GM12878 (cell line): ENCODE data around the gene CRYGC. TPM values are rescaled to one million over a fixed set of nuclear protein-coding genes. Genes with fewer than 3 reads are reported as not detected.

Experiments
- ATAC-seq: fragments of 200-7000 bp; cut with Tn5 transposase; 3 replicates; pipeline ENCODE4 v1.9.1; 2020; ENCODE audit warnings: mild to moderate bottlenecking, moderate library complexity
- BruUV-seq: library from RNA; stranded (reverse); fragments of 400-500 nt; replicated peaks from 2 replicates; lab custom pipeline; 2021; lab: Mats Ljungman, UMichigan
- CTCF ChIA-PET: fragments of 300-600 bp; sonication (Branson Sonifier 250); formaldehyde crosslinking; extraction: SDS; loops from one replicate; lab custom pipeline; 2021; ENCODE audit warnings: inconsistent platforms; lab: Yijun Ruan, JAX
- POLR2A ChIA-PET: fragments of 350-600 bp; formaldehyde crosslinking; extraction: SDS; loops from one replicate; lab custom pipeline; 2021; ENCODE audit warnings: inconsistent platforms; lab: Charles Lee
- RAD21 ChIA-PET: fragments of 300-600 bp; sonication (Branson Sonifier 250); formaldehyde crosslinking; loops from one replicate; lab custom pipeline; 2023; ENCODE audit warnings: antibody characterized with exemption; ENCODE audit not compliant: unreplicated experiment; lab: Charles Lee
- SMC1A ChIA-PET: fragments of 300-600 bp; sonication (Branson Sonifier 250); formaldehyde crosslinking; loops from one replicate; lab custom pipeline; 2023; ENCODE audit not compliant: unreplicated experiment, uncharacterized antibody; lab: Charles Lee
- DNase-seq: peaks from one replicate; pipeline ENCODE4 v3.0.0-alpha.2; 2011; ENCODE audit warnings: low read depth, low spot score
- FAIRE-seq: peaks from 3 replicates; lab custom pipeline; 2011; peaks lifted over from hg19 to GRCh38; lab: Jason Lieb, UNC
- H2AFZ ChIP-seq: 2 replicates; pipeline ENCODE4 v1.6.0; 2011; ENCODE audit warnings: low read depth, low read length, control low read depth; ENCODE audit not compliant: control insufficient read depth
- H3K27ac ChIP-seq: 2 replicates; pipeline ENCODE4 v1.5.1; 2011; ENCODE audit warnings: control low read depth; ENCODE audit not compliant: control insufficient read depth, insufficient read depth
- H3K27me3 ChIP-seq, 2 experiments: replicated peaks in 1 of 2; 2 replicates each; pipeline versions ENCODE4 v1.6.0 to v1.6.1; 2011; ENCODE audit warnings: low read length in 1 of 2; ENCODE audit not compliant: control insufficient read depth in 2 of 2, insufficient read depth in 2 of 2
- H3K36me3 ChIP-seq, 2 experiments: 2 replicates each; pipeline ENCODE4 v1.5.1; 2011; ENCODE audit warnings: low read length in 1 of 2; ENCODE audit not compliant: control insufficient read depth in 2 of 2, insufficient read depth in 2 of 2
- H3K4me1 ChIP-seq: 2 replicates; pipeline ENCODE4 v1.6.1; 2011; ENCODE audit warnings: mild to moderate bottlenecking, low read length, moderate library complexity, mixed read lengths; ENCODE audit not compliant: control insufficient read depth, insufficient read depth
- H3K4me2 ChIP-seq: 2 replicates; pipeline ENCODE4 v1.6.0; 2011; ENCODE audit warnings: control low read depth; ENCODE audit not compliant: control insufficient read depth, insufficient read depth
- H3K4me3 ChIP-seq: fragments of 200-600 bp; sonication (generic); 2 replicates; pipeline ENCODE4 v1.5.1; 2016
- H3K79me2 ChIP-seq: 2 replicates; pipeline ENCODE4 v1.6.0; 2011; ENCODE audit warnings: low read length; ENCODE audit not compliant: control insufficient read depth, insufficient read depth
- H3K9ac ChIP-seq: 2 replicates; pipeline ENCODE4 v1.8.0; 2011; ENCODE audit warnings: low read length, control low read depth, mixed read lengths; ENCODE audit not compliant: control insufficient read depth, insufficient read depth
- H3K9me3 ChIP-seq: replicated peaks from 3 replicates; pipeline ENCODE4 v1.5.1; 2011; ENCODE audit warnings: mild to moderate bottlenecking, low read length; ENCODE audit not compliant: control insufficient read depth, insufficient read depth
- H4K20me1 ChIP-seq: 2 replicates; pipeline ENCODE4 v1.6.0; 2011; ENCODE audit not compliant: control insufficient read depth, insufficient read depth
- ATF7 ChIP-seq: fragments of 450-650 bp; IDR thresholded peaks from 2 replicates; pipeline ENCODE4 v1.6.1; 2016; ENCODE audit warnings: low read depth, mild to moderate bottlenecking
- ETV6 ChIP-seq, 2 experiments: fragments of 450-650 bp in 1 of 2; IDR thresholded peaks in 1 of 2; conservative IDR thresholded peaks in 1 of 2; 2 replicates each; pipeline ENCODE4 v1.6.1; 2014; ENCODE audit warnings: antibody characterized with exemption in 1 of 2, borderline replicate concordance in 1 of 2, low read depth in 1 of 2, mild to moderate bottlenecking in 1 of 2, moderate library complexity in 1 of 2
- FOXM1 ChIP-seq: IDR thresholded peaks from 2 replicates; pipeline ENCODE4 v1.6.1; 2012; ENCODE audit warnings: low read depth, mild to moderate bottlenecking, inconsistent platforms, low read length, moderate library complexity
- KAT2A ChIP-seq: conservative IDR thresholded peaks from 2 replicates; pipeline ENCODE4 v1.6.1; 2011; ENCODE audit warnings: low read depth, low read length; ENCODE audit not compliant: control insufficient read depth
- NFYA ChIP-seq: IDR thresholded peaks from 2 replicates; pipeline ENCODE4 v1.6.1; 2011; ENCODE audit warnings: low read depth, mild to moderate bottlenecking, low read length, improper control_type of control experiment, borderline replicate concordance
- POU2F2 ChIP-seq: IDR thresholded peaks from 3 replicates; pipeline ENCODE4 v1.6.1; 2011; ENCODE audit warnings: low read depth, mild to moderate bottlenecking, low read length, borderline replicate concordance
- TAF1 ChIP-seq: IDR thresholded peaks from 2 replicates; pipeline ENCODE4 v1.6.1; 2011; ENCODE audit warnings: mild to moderate bottlenecking, low read depth, low read length, borderline replicate concordance
- WGBS: methylation state at CpG from one replicate; pipeline ENCODE4 v1.1.6; 2016; ENCODE audit warnings: low lambda C conversion rate; ENCODE audit not compliant: insufficient replicate concordance, insufficient coverage; ENCODE audit errors: missing lambda C conversion rate; 5-methylcytosine and 5-hydroxymethylcytosine counted together
- in situ Hi-C: fragments of 300-500 bp; cut with MboI; formaldehyde crosslinking; loops from 9 replicates; pipeline ENCODE4 v1.14.3; 2018; ENCODE audit warnings: mixed read lengths
- intact Hi-C: fragments of 100-400 bp; cut with micrococcal nuclease; formaldehyde crosslinking; loops from one replicate; pipeline ENCODE4 v1.14.2; 2022; ENCODE audit not compliant: unreplicated experiment
- polyA plus RNA-seq, 11 experiments: library from polyadenylated mRNA; depleted of rRNA in 4 of 11; unstranded in 6 of 11; stranded (reverse) in 5 of 11; fragments of >200 nt; fragmentation: Nextera tagmentation in 4 of 11; fragmentation: Illumina TruSeq in 1 of 11; extraction: Ambion mirVana in 4 of 11; extraction: Trizol in 1 of 11; gene quantifications; 1 replicate in 1 of 11; 2 replicates in 10 of 11; pipeline versions ENCODE4 v1.2.1 to v1.2.3, GENCODE V29; 2011 to 2016; ENCODE audit warnings: inconsistent platforms in 2 of 11, missing spikeins in 2 of 11, low read depth in 1 of 11
- total RNA-seq, 4 experiments: library from RNA; depleted of rRNA in 3 of 4; stranded (reverse); fragments of >200 nt in 3 of 4; fragmentation: Illumina TruSeq in 1 of 4; extraction: Trizol in 1 of 4; gene quantifications; 2 replicates each; pipeline versions ENCODE4 v1.2.1 to v1.2.3, GENCODE V29; 2013 to 2021
- TF ChIP-seq, protein P1 (sequence below): IDR thresholded peaks from 2 replicates; pipeline ENCODE4 v1.6.1; 2011; ENCODE audit warnings: low read depth, mild to moderate bottlenecking, low read length, moderate library complexity, borderline replicate concordance; ENCODE audit errors: extremely low read depth
- TF ChIP-seq, protein P2 (sequence below): fragments of 150-350 bp; IDR thresholded peaks from 2 replicates; pipeline ENCODE4 v1.6.1; 2016; ENCODE audit warnings: low read depth, low read length
- TF ChIP-seq, protein P3 (sequence below): fragments of 450-650 bp; IDR thresholded peaks from 2 replicates; pipeline ENCODE4 v1.6.1; 2017; ENCODE audit warnings: mild to moderate bottlenecking

The CRYGC gene
- total and polyA plus RNA-seq, 10 of the 15 experiments (the other 5 are each of a cell fraction or from before 2014, with no cell fraction given), result not detected

DNA sequence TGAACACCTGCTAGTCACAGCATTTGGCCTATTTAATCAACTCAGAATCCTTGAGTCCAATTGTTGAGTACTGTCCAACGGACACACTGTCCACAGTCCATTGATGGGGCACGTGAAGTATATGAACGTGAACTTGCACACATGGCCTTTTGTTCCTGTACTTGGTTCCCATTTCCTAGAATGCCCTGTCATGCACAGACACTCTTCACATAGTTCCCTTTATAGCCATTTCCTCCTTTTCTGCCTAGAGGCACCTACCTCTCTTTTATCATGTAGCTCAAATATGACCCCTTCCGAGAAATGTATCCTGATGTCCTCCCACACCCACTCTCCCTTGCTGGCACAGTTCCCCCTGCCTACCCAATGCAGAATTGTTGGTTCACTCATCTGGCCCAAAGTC is 42.5 kb upstream of the CRYGC start (continued):
- TF ChIP-seq, protein P1, sequence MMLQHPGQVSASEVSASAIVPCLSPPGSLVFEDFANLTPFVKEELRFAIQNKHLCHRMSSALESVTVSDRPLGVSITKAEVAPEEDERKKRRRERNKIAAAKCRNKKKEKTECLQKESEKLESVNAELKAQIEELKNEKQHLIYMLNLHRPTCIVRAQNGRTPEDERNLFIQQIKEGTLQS, result no peak
- TF ChIP-seq, protein P2, sequence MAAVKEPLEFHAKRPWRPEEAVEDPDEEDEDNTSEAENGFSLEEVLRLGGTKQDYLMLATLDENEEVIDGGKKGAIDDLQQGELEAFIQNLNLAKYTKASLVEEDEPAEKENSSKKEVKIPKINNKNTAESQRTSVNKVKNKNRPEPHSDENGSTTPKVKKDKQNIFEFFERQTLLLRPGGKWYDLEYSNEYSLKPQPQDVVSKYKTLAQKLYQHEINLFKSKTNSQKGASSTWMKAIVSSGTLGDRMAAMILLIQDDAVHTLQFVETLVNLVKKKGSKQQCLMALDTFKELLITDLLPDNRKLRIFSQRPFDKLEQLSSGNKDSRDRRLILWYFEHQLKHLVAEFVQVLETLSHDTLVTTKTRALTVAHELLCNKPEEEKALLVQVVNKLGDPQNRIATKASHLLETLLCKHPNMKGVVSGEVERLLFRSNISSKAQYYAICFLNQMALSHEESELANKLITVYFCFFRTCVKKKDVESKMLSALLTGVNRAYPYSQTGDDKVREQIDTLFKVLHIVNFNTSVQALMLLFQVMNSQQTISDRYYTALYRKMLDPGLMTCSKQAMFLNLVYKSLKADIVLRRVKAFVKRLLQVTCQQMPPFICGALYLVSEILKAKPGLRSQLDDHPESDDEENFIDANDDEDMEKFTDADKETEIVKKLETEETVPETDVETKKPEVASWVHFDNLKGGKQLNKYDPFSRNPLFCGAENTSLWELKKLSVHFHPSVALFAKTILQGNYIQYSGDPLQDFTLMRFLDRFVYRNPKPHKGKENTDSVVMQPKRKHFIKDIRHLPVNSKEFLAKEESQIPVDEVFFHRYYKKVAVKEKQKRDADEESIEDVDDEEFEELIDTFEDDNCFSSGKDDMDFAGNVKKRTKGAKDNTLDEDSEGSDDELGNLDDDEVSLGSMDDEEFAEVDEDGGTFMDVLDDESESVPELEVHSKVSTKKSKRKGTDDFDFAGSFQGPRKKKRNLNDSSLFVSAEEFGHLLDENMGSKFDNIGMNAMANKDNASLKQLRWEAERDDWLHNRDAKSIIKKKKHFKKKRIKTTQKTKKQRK, result no peak
- no peak for TF ChIP-seq ETV6 (conservative IDR thresholded peaks at IDR 0.05 in 1 of 2, IDR thresholded peaks at IDR 0.05 in 1 of 2; ENCODE audit: borderline replicate concordance in 1 of 2, low read depth in 1 of 2)
- no peak for TF ChIP-seq ATF7
- TF ChIP-seq POU2F2, result no peak

DNA sequence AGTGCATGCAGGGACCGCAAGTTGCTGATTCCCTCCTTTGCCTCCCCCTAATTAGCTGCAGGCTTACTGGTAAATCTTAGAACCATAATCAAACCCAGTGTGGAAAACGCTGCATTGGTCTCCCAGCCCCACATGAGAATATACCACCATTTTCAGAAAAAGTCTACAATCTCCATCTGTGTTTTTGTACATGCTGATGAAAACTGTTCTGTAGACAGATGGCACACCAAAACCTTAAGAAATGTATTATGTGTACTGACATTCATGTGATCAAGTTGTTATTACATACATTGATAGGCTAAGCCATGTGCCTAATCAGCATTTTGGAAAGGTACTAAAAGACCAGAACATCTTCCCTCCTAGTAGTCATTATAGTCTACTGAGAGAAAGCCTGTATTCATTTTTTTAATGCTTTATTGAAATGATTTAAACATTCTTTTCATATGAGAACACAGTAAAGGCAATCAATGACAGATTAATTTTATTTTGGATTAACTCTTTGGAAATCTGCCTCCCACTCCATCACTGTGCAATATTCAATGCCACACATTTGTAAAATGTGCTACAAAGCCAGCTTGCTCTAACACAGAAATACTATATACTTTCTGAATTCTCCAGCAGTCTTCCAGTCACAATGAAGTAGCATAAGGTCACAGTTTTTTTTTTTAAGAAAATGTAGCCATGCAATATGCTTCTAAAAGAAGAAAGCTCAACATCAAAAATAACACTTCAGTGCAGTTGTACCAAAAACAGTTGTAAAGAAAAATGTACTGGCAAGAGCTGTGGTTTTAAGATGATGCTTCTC is 35.5 kb upstream of the CRYGC start:
- Histone ChIP-seq H3K9me3 (no peaks in the 10 kb centered on the region), H3K4me3 (no peak overlapping the region), H4K20me1 (no peaks in the 10 kb centered on the region), H3K36me3 (no peaks in the 10 kb centered on the region), H3K27ac (no peak overlapping the region), H3K9ac (no peak overlapping the region), H3K4me2 (no peak overlapping the region), H3K27me3 (no peaks in the 10 kb centered on the region), H2AFZ (no peak overlapping the region), H3K4me1 (no peaks in the 10 kb centered on the region), H3K79me2 (no peaks in the 10 kb centered on the region)
- WGBS, result 31% methylated on average over 2 of the region's 2 CpGs
- no peak for ATAC-seq
- ChIA-PET CTCF (interaction anchor here (0.6 to 1.4 kb wide), 5 partner anchors 10 to 38 kb away, joined by 3 to 4 read pairs (median 3); no protein-coding TSS in a partner anchor), SMC1A (no interaction called here), RAD21 (interaction anchor here (2.6 kb wide), 1 partner anchor 10 kb away, joined by 8 read pairs; no protein-coding TSS in a partner anchor)
- FAIRE-seq, result no peak
- in situ Hi-C loops (no loop called here), intact Hi-C loops (no loop called here)
- DNase-seq, result no peak
- TF ChIP-seq KAT2A (no peak), TAF1 (no peak), FOXM1 (no peak), NFYA (no peak)
- TF ChIP-seq, protein P3, sequence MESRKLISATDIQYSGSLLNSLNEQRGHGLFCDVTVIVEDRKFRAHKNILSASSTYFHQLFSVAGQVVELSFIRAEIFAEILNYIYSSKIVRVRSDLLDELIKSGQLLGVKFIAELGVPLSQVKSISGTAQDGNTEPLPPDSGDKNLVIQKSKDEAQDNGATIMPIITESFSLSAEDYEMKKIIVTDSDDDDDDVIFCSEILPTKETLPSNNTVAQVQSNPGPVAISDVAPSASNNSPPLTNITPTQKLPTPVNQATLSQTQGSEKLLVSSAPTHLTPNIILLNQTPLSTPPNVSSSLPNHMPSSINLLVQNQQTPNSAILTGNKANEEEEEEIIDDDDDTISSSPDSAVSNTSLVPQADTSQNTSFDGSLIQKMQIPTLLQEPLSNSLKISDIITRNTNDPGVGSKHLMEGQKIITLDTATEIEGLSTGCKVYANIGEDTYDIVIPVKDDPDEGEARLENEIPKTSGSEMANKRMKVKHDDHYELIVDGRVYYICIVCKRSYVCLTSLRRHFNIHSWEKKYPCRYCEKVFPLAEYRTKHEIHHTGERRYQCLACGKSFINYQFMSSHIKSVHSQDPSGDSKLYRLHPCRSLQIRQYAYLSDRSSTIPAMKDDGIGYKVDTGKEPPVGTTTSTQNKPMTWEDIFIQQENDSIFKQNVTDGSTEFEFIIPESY, result no peak
- TF ChIP-seq, all 136 proteins: peak for 0
- BruUV-seq, result no TSS peak
- POLR2A ChIA-PET, result no interaction called here
